GM18508 (cell line): ENCODE measurements around the gene B3GAT1.

Experiments used
- ATAC-seq: cut with Tn5 transposase; IDR thresholded peaks from one replicate; pipeline ENCODE4 v1.9.1; 2021; ENCODE audit warnings: moderate number of reproducible peaks; ENCODE audit not compliant: insufficient read depth, unreplicated experiment

The B3GAT1 gene

GRCh38 chr11:134376150-134376921 is 35.7 kb downstream of the B3GAT1 start:
- ATAC-seq, result no peak

- ATAC-seq, result no peak
Observed at GRCh38 chr11:134374891-134375550, 37.0 kb downstream of the B3GAT1 start.

GRCh38 chr11:134374171-134374570 is 37.9 kb downstream of the B3GAT1 start:
- no peak for ATAC-seq

- no peak for ATAC-seq
Observed at GRCh38 chr11:134373591-134374052, 38.4 kb downstream of the B3GAT1 start.

DNA sequence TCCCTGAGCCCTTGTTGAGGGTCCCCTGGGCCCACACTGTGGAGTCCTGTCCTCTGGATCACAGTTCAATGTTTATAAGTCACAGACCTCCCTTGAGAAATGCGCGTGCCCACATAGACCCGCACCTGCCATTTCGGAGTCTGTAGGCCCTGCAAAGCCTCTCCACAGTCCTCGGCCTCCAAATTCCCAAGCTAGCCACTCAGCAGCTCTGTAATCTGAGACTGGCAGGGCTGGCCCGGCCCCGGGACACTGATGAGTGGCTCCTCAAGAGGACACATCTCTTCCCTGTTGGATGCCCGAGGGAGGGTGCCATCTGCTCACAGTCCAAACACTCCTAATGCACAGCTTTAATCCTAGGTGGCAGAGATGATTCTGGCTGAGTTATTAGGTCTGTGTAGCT is 39.1 kb downstream of the B3GAT1 start:
- no peak for ATAC-seq

- ATAC-seq, result no peak
Observed at GRCh38 chr11:134372536-134372935, 39.5 kb downstream of the B3GAT1 start.

- no peak for ATAC-seq
Observed at GRCh38 chr11:134371436-134372185, 40.4 kb downstream of the B3GAT1 start.

GRCh38 chr11:134370526-134371435 is 41.3 kb downstream of the B3GAT1 start:
- ATAC-seq, result no peak

DNA sequence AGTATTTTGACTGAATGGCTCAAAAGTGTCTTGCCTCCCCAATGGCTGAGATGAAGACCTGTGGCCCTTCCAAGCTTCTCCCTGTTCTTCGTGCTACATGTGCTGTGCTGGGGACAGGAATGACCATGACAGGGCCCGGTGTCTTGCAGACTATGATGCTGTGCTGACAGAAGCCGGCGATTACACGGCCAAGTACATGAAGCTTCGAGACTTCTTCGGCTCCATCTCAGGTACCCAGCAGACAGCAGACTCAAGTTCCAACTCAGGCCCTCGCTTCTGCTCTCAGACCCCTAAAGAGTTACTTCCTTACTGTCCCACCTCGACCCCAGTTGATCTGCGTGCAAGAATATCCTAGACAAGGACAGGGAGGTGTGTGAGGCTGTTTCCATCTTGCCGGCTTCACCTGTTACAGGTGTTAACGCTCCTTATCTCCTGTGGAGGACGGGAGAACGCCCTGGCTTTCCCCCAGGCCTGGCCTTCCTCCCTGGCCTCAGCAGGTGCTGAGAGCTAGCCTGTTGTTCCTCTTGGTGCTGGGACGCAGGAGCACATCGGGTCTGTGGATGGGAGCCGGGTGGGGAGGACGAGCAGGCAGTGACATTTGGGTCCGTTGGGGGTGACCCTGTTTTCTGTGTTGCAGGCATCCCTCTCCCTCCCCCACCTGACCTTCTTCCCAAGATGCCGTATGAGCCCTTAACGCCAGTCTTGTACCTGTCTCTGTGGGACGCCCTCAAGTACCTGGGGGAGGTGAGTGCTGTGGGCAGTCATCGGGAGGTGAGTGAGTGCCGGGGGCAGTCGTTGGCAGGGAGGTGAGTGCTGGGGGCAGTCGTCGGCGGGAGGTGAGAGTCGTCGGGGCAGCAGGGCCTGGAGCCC is 42.2 kb downstream of the B3GAT1 start:
- no peak for ATAC-seq

- ATAC-seq, result no peak
Observed at GRCh38 chr11:134367781-134368180, 44.3 kb downstream of the B3GAT1 start.

- no peak for ATAC-seq
Observed at GRCh38 chr11:134366254-134366653, 45.8 kb downstream of the B3GAT1 start.

- no peak for ATAC-seq
Observed at GRCh38 chr11:134365011-134365925, 46.8 kb downstream of the B3GAT1 start.

DNA sequence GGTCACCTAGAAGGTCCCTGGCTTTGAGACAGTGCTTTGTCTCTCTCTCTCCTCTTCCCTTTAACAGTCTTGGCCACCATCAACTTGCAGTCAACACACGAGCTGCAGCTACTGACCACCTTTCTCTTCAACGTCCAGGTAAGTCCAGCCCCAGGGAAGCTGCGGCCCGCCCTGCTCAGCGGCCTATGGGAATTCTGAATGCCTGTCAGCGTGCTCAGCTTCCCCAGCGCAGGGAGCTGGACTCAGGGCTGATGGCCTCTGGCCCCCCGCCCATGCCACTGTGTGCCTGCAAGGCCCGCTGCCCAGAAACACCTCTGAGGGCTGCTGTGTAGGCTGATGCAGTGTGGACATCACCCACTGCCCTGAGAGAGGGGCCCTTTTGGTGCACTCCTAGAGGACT is 47.8 kb downstream of the B3GAT1 start:
- no peak for ATAC-seq

DNA sequence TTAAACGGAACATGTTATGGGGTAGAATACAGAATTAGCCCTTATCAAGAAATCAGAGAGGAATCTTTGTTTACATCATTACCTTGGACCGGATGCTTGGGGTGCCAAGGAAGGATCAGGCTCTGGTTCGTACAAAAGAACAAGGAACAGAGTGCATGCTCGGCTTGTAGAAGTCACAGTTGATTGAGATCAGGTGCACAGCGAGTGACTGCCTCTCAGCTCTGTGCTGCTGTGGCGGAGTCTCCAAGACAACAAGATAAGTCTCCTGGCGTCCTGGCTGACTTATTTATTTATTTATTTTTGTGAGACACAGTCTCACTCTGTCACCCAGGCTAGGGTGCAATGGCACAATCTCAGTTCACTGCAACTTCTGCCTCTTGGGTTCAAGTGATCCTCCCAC is 48.5 kb downstream of the B3GAT1 start:
- ATAC-seq, result no peak

GRCh38 chr11:134363161-134363560 is 48.9 kb downstream of the B3GAT1 start:
- ATAC-seq, result no peak

DNA sequence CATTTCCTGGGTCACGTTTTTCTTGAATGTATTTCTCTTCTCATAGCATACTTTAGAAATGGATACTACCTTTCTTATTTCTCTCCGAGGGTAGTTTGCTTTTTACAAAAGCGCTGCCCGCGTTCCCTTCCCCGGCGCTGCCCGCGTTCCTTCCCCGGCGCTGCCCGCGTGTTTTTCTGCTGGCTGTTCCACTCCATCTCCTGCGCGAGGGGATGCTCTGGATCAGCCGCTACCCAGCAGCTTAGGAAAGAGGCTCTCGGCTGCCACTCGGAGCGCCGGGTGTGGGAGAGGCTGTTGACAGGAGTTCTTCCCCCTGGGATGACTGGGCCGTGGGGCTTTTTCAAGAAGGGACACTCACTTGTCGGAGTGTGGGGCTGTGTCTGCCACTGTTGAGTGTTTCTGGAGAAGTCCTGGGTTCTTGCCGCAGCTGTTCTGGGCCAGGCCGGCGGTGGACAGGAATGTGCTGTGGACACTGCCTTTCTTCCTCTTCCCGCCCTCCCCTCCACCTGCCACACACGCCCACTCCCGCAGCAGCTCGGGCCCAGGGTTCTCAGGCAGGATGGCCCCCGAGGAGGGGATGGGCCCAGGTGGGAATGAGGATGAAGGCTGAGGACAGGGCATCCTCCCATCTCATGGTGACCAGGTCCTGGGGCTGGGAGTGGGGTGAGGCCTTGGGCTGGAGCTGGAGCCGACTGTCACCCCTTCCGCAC is 49.7 kb downstream of the B3GAT1 start:
- ATAC-seq, result no peak

- no peak for ATAC-seq
Observed at GRCh38 chr11:134361661-134362060, 50.4 kb downstream of the B3GAT1 start.
